ENCODE data around the gene NBEAL2. TPM values are rescaled to one million over a fixed set of nuclear protein-coding genes. Genes with fewer than 3 reads are reported as not detected.

NBEAL2 gene
- 12.2 TPM for total RNA-seq

DNA sequence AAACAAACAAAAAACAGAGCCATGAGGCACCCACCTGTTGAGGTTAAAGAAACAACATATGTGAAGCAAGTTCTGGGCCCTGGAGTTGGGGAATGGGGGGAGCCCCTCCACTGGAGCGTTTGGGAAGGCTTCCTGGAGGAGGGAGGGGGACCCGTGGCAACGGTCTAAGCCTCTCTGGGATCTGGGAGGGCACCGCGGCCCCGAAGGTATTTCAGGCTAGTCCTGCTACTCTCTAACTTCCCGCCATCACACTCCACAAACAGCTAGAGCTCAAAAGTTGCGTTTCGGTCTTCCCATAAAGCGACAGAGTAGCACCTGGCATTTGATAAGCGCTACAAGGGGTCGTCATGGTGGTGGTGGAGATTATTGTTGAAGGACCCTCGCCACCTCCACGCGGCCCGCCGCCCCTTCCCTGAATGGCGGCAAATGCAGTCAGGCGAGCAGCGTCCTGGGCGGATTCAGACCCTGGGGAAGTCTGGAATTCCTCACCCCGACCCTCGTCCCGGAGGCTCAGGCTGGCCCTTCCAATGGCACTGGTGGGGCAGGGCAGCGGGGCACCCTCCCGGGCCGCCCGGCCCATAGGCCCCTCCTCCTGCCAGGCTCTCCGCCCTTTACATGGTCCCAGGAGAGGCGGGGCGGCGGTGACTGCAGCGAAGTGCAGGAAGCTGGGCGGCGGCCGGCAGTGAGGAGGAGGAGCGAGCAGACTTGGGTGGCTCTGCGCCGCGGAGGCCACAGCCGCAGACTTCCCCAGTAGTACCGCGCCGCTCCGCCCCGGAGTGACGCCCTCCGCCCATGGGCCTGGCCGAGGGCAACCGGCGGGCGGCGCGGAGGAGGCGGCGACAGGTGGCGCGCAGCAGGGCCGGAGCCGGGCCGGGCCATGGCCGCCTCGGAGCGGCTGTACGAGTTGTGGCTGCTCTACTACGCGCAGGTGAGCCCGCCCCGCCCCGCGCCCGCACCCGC is at the start of gene NBEAL2:
TSS of gene NBEAL2 (plus strand) at position 682 of the 960 bp plus-strand sequence. CDS start at position 878, 196 bp downstream.
- ATAC-seq (peak; percentile 80), DNase-seq (ENCODE audit: low spot score) (peak; percentile 97)

DNA sequence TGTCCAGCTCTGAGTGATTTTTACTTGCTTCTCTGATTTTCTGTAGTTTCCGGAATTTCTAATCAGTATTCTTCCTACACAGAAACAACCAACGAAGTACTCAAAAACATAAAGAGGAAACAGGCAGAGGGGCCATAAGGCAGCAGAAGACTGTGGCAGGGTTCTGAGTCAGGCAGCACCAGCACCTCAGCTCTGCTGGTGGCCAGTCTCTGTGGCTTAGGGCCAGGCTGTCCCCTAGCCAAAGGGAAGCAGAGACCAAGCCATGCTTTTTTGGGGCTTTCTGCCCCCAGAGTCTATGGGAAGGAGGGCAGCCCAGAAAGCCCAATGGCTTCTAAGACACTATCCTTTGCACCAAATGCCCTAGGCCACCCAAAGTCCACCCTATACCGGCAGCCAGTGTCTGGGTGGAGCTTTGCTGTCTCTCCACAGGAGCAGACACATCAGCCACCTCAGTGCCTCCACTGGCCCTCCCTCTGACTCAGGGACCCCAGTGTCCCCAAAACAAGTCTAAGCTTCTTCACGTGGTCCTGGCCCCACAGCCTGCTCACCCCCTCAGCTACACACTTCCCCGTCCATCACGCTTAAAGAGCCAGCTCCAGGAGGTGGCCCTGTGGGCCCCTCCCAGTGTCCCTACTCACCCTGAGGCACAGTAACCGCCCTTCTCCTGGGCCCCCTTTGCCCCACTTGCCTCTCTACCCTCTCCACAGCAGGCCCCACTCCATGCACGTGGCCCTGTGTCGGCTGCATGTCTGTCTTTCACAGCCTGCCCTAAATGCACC is 49.1 kb upstream of the NBEAL2 start:
- DNase-seq (ENCODE audit: low spot score) (no peak), ATAC-seq (peak; percentile 16)

DNA sequence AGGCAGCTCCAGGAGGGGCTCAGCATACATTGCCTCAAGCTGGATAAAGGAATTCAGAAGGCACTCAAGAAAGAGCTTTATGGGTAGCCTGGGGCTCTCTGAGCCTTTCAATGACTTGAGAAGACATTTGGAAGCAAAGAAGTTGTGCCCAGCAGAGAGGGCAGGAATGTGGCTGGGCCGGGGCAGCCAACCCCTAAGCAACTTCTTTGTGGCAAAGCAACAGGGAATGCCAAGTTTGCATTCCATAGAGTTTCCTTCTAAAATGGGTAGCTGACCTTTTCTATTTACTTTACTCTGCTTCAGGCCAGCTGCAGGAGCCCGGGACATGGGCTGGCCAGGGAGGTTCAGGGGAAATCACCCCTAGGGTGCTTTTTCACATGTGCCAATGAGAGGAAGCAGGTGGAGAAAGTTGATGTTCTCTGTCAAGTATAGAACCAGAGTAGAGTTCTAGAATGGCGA is 48.5 kb upstream of the NBEAL2 start:
- no peak for DNase-seq (ENCODE audit: low spot score)
- peak; percentile 6 for ATAC-seq

DNA sequence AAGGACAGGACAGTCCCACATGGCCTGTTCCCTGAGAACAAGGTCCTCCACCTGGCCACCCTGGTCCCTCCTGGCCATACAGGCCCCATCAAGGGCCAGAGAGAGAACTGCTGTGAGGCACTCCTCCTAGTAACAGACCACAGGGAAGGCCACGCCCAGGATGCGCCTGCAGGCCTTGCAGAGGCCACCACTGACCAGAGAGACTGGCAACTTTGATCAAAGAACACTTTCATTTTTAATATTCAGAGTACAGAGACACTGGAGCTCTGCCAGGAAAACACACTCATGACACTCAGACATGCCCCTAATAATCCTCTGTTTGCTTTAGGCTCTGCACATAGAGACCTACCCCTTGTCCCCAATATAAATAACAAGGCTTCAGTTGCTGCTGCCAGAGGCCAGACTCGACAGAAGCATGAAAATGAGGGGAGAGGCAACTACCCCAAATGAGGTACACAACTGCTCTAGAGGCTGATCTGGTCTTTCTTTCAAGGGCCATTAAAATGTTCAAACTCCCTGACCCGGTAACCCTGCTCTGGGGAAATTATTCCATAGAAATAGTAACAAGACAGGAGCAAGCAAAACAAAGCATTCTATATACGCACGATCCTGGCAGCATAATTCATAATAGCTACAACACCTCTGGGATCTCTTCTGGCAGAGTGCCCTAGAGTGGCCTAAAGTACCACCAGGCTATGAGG is 47.7 kb upstream of the NBEAL2 start:
- peak; percentile 9 for ATAC-seq
- no peak for DNase-seq (ENCODE audit: low spot score)

GRCh38 chr3:46932455-46933225 is 46.8 kb upstream of the NBEAL2 start:
- DNase-seq (ENCODE audit: low spot score) (no peak), ATAC-seq (peak; percentile 11)

- ATAC-seq (no peak), DNase-seq (ENCODE audit: low spot score) (no peak)
Measured at GRCh38 chr3:46933261-46933660, 46.2 kb upstream of the NBEAL2 start.

GRCh38 chr3:46934072-46934471 is 45.4 kb upstream of the NBEAL2 start:
- no peak for DNase-seq (ENCODE audit: low spot score)
- ATAC-seq = no peak

GRCh38 chr3:46934498-46935167 is 44.8 kb upstream of the NBEAL2 start:
- DNase-seq (ENCODE audit: low spot score) (no peak), ATAC-seq (peak; percentile 4)

- peak; percentile 77 for ATAC-seq
- peak; percentile 74 for DNase-seq (ENCODE audit: low spot score)
Measured at GRCh38 chr3:46935168-46935858, 44.2 kb upstream of the NBEAL2 start.

- no peak for ATAC-seq
- no peak for DNase-seq (ENCODE audit: low spot score)
Measured at GRCh38 chr3:46935989-46936558, 43.4 kb upstream of the NBEAL2 start.

- no peak for ATAC-seq
Measured at GRCh38 chr3:46936733-46937250, 42.7 kb upstream of the NBEAL2 start.

GRCh38 chr3:46938118-46938517 is 41.3 kb upstream of the NBEAL2 start:
- ATAC-seq (no peak), DNase-seq (ENCODE audit: low spot score) (no peak)

More at GRCh38 chr3:46936733-46937250, 42.7 kb upstream of the NBEAL2 start:
- no peak for DNase-seq (ENCODE audit: low spot score)

DNA sequence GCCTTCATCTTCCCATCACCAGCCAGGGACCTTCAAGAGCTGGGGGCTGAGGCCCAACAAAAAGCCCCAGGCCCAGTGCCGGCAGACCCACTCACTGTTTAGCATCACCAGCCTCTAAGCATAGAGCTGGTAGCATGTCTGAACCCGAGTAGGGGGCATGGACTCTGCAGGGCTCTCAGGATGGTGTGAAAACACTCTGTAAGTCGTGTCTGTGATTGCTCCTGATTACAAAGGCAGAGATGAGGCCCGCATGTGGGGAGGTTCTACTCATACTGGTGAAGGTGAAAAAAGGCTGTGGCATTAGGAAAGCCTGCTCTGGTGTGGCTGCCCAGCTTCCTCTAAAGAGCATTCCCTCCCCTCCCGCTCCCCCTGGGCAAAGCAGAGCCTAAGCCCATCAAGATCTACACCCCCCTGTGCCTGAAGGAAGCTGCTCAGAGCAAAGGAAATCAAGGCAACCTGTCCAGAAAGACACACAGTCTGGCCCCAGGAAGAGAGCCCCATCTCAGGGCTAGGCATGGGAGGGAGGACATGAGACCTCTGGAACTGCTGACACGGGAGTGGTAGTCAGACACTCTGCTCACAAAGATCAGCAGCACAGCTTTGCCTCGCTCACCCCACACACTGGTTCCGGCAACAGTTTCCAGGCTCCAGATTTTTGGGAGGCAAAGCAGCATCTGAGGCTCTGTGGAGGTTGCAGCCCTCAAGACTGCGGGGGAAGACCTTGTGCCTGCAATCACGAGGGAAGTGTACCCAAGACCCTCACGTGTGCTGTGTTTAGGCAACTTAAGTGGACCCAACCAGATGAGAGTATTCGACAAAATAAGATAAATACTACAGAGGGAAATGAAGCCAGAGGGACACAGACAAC is 39.7 kb upstream of the NBEAL2 start:
- no peak for DNase-seq (ENCODE audit: low spot score)

DNA sequence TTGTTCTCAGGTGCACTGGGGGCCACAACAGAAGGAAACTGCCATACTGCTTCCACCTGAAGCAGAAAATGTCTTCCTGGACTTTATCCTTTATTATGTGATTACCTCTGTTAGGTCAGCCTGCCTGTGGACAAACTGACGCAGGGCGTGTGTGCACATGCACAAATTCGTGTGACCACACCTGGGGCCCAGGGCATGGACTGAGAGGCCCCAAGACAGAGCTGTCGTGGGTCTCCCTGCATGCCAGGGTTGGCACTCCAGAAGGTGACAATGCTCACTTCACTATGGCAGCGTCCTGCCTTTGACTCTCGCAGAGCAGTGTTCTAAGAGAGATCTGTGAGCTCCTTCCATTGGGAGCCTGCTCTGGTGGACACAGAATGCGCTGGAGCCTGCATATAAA is 37.4 kb upstream of the NBEAL2 start:
- DNase-seq (ENCODE audit: low spot score) = no peak
- ATAC-seq = no peak

More for the DNA sequence above, 39.7 kb upstream of the NBEAL2 start:
- ATAC-seq = no peak

- DNase-seq (ENCODE audit: low spot score) = no peak
Measured at GRCh38 chr3:46942481-46943236, 36.8 kb upstream of the NBEAL2 start.

More at GRCh38 chr3:46942481-46943236, 36.8 kb upstream of the NBEAL2 start:
- ATAC-seq = no peak
